ENCODE results near the gene SMARCAL1.
A peak's percentile ranks its signal among the peaks of the same experiment; 100 is the strongest.

GRCh38 chr2:216412022-216412999, at the start of gene SMARCAL1:
- TF ChIP-seq POLR2AphosphoS5 (IDR thresholded peaks at IDR 0.05; ENCODE audit: borderline replicate concordance, low read depth, low read length) (peak; percentile 80), EZH2 (IDR thresholded peaks at IDR 0.05) (no peak)
